ENCODE data around the gene AP3M1.
A peak's percentile ranks its signal among the peaks of the same experiment; 100 is the strongest.

The AP3M1 gene

GRCh38 chr10:74093530-74094164 lies 57.0 kb downstream of the AP3M1 start:
- H3K4me3 ChIP-seq (ENCODE audit: low read depth, low read length), result no peak overlapping the region
- no peak for TF ChIP-seq CTCF (IDR thresholded peaks at IDR 0.05; ENCODE audit: low read depth, low read length, missing control alignments)

GRCh38 chr10:74092372-74092771 lies 58.3 kb downstream of the AP3M1 start:
- DNase-seq (ENCODE audit: low read depth), result no peak
- TF ChIP-seq CTCF (IDR thresholded peaks at IDR 0.05; ENCODE audit: low read depth, low read length, missing control alignments), result no peak
- no peak overlapping the region for H3K4me3 ChIP-seq (ENCODE audit: low read depth, low read length)

More at GRCh38 chr10:74093530-74094164, 57.0 kb downstream of the AP3M1 start:
- no peak for DNase-seq (ENCODE audit: low read depth)

GRCh38 chr10:74088722-74089121 lies 61.9 kb downstream of the AP3M1 start:
- no peak for DNase-seq (ENCODE audit: low read depth)
- no peak for TF ChIP-seq CTCF (IDR thresholded peaks at IDR 0.05; ENCODE audit: low read depth, low read length, missing control alignments)
- H3K4me3 ChIP-seq (ENCODE audit: low read depth, low read length), result no peak overlapping the region

- no peak for TF ChIP-seq CTCF (IDR thresholded peaks at IDR 0.05; ENCODE audit: low read depth, low read length, missing control alignments)
- no peak for DNase-seq (ENCODE audit: low read depth)
- H3K4me3 ChIP-seq (ENCODE audit: low read depth, low read length), result no peak overlapping the region
Observed at GRCh38 chr10:74086317-74086716, 64.3 kb downstream of the AP3M1 start.

- peak; percentile 38 for DNase-seq (ENCODE audit: low read depth)
- no peak overlapping the region for H3K4me3 ChIP-seq (ENCODE audit: low read depth, low read length)
- TF ChIP-seq CTCF (IDR thresholded peaks at IDR 0.05; ENCODE audit: low read depth, low read length, missing control alignments), result no peak
Observed at GRCh38 chr10:74084955-74085354, 65.7 kb downstream of the AP3M1 start.

GRCh38 chr10:74083304-74083703 lies 67.3 kb downstream of the AP3M1 start:
- TF ChIP-seq CTCF (IDR thresholded peaks at IDR 0.05; ENCODE audit: low read depth, low read length, missing control alignments), result no peak
- DNase-seq (ENCODE audit: low read depth), result no peak
- H3K4me3 ChIP-seq (ENCODE audit: low read depth, low read length), result no peak overlapping the region

Measured in GM12864 (cell line).